CD14-positive monocyte (primary cell): Measurements from ENCODE around the gene IRF4. TPM values are rescaled to one million over a fixed set of nuclear protein-coding genes. Genes with fewer than 3 reads are reported as not detected.

ENCODE experiments used
- DNase-seq, 3 donors: peaks; one replicate each; pipeline ENCODE4 v3.0.0-alpha.2; 2011 to 2022
- H2AFZ ChIP-seq: 2 replicates; pipeline ENCODE4 v1.6.0; 2012; ENCODE audit warnings: mild to moderate bottlenecking, low read depth, low read length, inconsistent platforms; ENCODE audit not compliant: insufficient read depth, poor library complexity, severe bottlenecking
- H3K27ac ChIP-seq, 2 donors: 1 replicate in 1 of 2; 2 replicates in 1 of 2; pipeline ENCODE4 v1.5.1; 2012 to 2013; ENCODE audit warnings: low read length in 2 of 2, control low read depth in 1 of 2, inconsistent platforms in 1 of 2, low read depth in 1 of 2, mild to moderate bottlenecking in 1 of 2
- H3K27me3 ChIP-seq, 2 donors: one replicate each; pipeline versions ENCODE4 v1.6.0 to v1.6.1; 2011 to 2013; ENCODE audit warnings: low read length in 2 of 2; ENCODE audit not compliant: control insufficient read depth in 2 of 2, insufficient read depth in 2 of 2
- H3K36me3 ChIP-seq, 2 donors: replicated peaks in 1 of 2; 1 replicate in 1 of 2; 2 replicates in 1 of 2; pipeline versions ENCODE4 v1.5.1 to v1.6.1; 2012 to 2013; ENCODE audit warnings: low read length in 2 of 2, control low read depth in 1 of 2, inconsistent platforms in 1 of 2, mild to moderate bottlenecking in 1 of 2; ENCODE audit not compliant: insufficient read depth in 2 of 2, control insufficient read depth in 1 of 2
- H3K4me1 ChIP-seq, 2 donors: 1 replicate in 1 of 2; 2 replicates in 1 of 2; pipeline versions ENCODE4 v1.5.1 to v1.6.1; 2012 to 2013; ENCODE audit warnings: low read length in 2 of 2, control low read depth in 1 of 2, inconsistent platforms in 1 of 2, mild to moderate bottlenecking in 1 of 2, moderate library complexity in 1 of 2; ENCODE audit not compliant: insufficient read depth in 2 of 2, control insufficient read depth in 1 of 2
- H3K4me2 ChIP-seq: replicated peaks from 2 replicates; pipeline ENCODE3; 2012; ENCODE audit warnings: low read length, moderate library complexity, mild to moderate bottlenecking; ENCODE audit not compliant: poor library complexity, severe bottlenecking; ENCODE audit errors: extremely low read depth
- H3K4me3 ChIP-seq, 3 experiments: fragments of 200-600 bp in 1 of 3; sonication (generic) in 1 of 3; replicated peaks in 1 of 3; 1 replicate in 2 of 3; 2 replicates in 1 of 3; pipeline ENCODE4 v1.5.1; 2011 to 2013; ENCODE audit warnings: low read length in 3 of 3, mild to moderate bottlenecking in 3 of 3, control low read depth in 2 of 3, low read depth in 2 of 3, inconsistent platforms in 1 of 3, moderate library complexity in 1 of 3
- H3K79me2 ChIP-seq: 2 replicates; pipeline ENCODE4 v1.6.0; 2012; ENCODE audit warnings: mild to moderate bottlenecking, control low read depth, inconsistent platforms, low read length, moderate library complexity; ENCODE audit not compliant: insufficient read depth
- H3K9ac ChIP-seq: 2 replicates; pipeline ENCODE4 v1.6.0; 2017; ENCODE audit warnings: low read length, mild to moderate bottlenecking; ENCODE audit not compliant: insufficient read depth, poor library complexity, severe bottlenecking
- H3K9me3 ChIP-seq, 2 donors: replicated peaks in 1 of 2; 1 replicate in 1 of 2; 2 replicates in 1 of 2; pipeline versions ENCODE4 v1.5.1 to v1.6.1; 2012 to 2013; ENCODE audit warnings: low read length in 2 of 2, control low read depth in 1 of 2; ENCODE audit not compliant: control insufficient read depth in 1 of 2, insufficient read depth in 1 of 2
- H4K20me1 ChIP-seq: 2 replicates; pipeline ENCODE4 v1.6.0; 2012; ENCODE audit warnings: mild to moderate bottlenecking, low read length, control low read depth, moderate library complexity; ENCODE audit not compliant: insufficient read depth
- H3K27ac Mint-ChIP-seq, 7 donors: one replicate each; pipeline ENCODE4 v1.8.0; 2020; ENCODE audit warnings: mild to moderate bottlenecking in 7 of 7, mixed read lengths in 7 of 7, moderate library complexity in 6 of 7, inconsistent platforms in 2 of 7
- H3K27me3 Mint-ChIP-seq, 3 donors: one replicate each; pipeline ENCODE4 v1.8.0; 2021 to 2022; ENCODE audit warnings: low read depth in 3 of 3, mild to moderate bottlenecking in 3 of 3, mixed read lengths in 3 of 3, moderate library complexity in 3 of 3, inconsistent platforms in 1 of 3
- H3K36me3 Mint-ChIP-seq, 2 donors: one replicate each; pipeline ENCODE4 v1.8.0; 2020; ENCODE audit warnings: mixed read lengths in 2 of 2, inconsistent platforms in 1 of 2, mild to moderate bottlenecking in 1 of 2
- H3K4me1 Mint-ChIP-seq: one replicate; pipeline ENCODE4 v1.8.0; 2020; ENCODE audit warnings: mild to moderate bottlenecking, mixed read lengths
- H3K4me3 Mint-ChIP-seq, 2 donors: one replicate each; pipeline ENCODE4 v1.8.0; 2020; ENCODE audit warnings: mild to moderate bottlenecking in 2 of 2, mixed read lengths in 2 of 2, moderate library complexity in 1 of 2
- H3K9me3 Mint-ChIP-seq, 7 donors: one replicate each; pipeline ENCODE4 v1.8.0; 2020 to 2022; ENCODE audit warnings: mixed read lengths in 7 of 7, mild to moderate bottlenecking in 6 of 7, moderate library complexity in 6 of 7, inconsistent platforms in 2 of 7
- CTCF ChIP-seq: fragments of 200-600 bp; IDR thresholded peaks from one replicate; pipeline ENCODE4 v1.8.0; 2022; ENCODE audit warnings: antibody characterized with exemption, mild to moderate bottlenecking
- WGBS: methylation state at CpG from one replicate; pipeline ENCODE4 v1.1.5; 2013; ENCODE audit warnings: missing lambda C conversion rate; ENCODE audit not compliant: insufficient coverage; 5-methylcytosine and 5-hydroxymethylcytosine counted together
- intact Hi-C, 2 donors: fragments of 100-400 bp; cut with micrococcal nuclease; formaldehyde crosslinking; loops; one replicate each; pipeline versions ENCODE4 v1.15.0 to v1.15.1; 2023
- polyA plus RNA-seq, 3 donors: library from polyadenylated mRNA; depleted of rRNA in 1 of 3; unstranded in 2 of 3; stranded (reverse) in 1 of 3; fragments of 300-500 nt in 2 of 3; fragments of >200 nt in 1 of 3; fragmentation: Illumina TruSeq in 2 of 3; gene quantifications; 1 replicate in 2 of 3; 2 replicates in 1 of 3; pipeline ENCODE4 v1.2.3, GENCODE V29; 2012 to 2021

The IRF4 gene
- polyA plus RNA-seq, 3 donors: 3.0 to 13.6 (median 6.4) TPM

GRCh38 chr6:358432-358831 is 33.1 kb upstream of the IRF4 start:
- H3K27ac ChIP-seq: no peak overlapping the region

GRCh38 chr6:358847-359246 is 32.7 kb upstream of the IRF4 start:
- Histone ChIP-seq H2AFZ (no peak overlapping the region), H3K27me3 (no peaks in the 10 kb centered on the region), H3K9ac (no peak overlapping the region), H3K4me1 (peaks cover 25 to 33% of the 10 kb centered on the region in 2 donors), H4K20me1 (no peaks in the 10 kb centered on the region), H3K27ac (no peak overlapping the region), H3K4me2 (no peak overlapping the region), H3K4me3 (no peak overlapping the region), H3K36me3 (no peaks in the 10 kb centered on the region), H3K9me3 (peaks cover 2 to 14% of the 10 kb centered on the region in 2 donors), H3K79me2 (no peaks in the 10 kb centered on the region)
- peaks cover 4 to 31% (median 17%) of the 10 kb centered on the region in 7 donors for H3K9me3 Mint-ChIP-seq
- H3K4me3 Mint-ChIP-seq: no peak overlapping the region
- WGBS: 92% methylated on average over 8 of the region's 8 CpGs
- H3K4me1 Mint-ChIP-seq: peaks cover 27% of the 10 kb centered on the region
- intact Hi-C loops: no loop called here
- H3K27ac Mint-ChIP-seq: peak overlapping the region in 1 of 7 donors; percentile 50
- TF ChIP-seq CTCF: no peak
- peaks cover under 1 to 8% (median 5%) of the 10 kb centered on the region in 3 donors for H3K27me3 Mint-ChIP-seq
- H3K36me3 Mint-ChIP-seq: peaks cover 3 to 16% of the 10 kb centered on the region in 2 donors
- DNase-seq: no peak

More at GRCh38 chr6:358432-358831, 33.1 kb upstream of the IRF4 start:
- Mint-ChIP-seq H3K4me1 (peaks cover 27% of the 10 kb centered on the region), H3K27ac (peak overlapping the region in 3 of 7 donors; percentile 3 to 65 (median 51)), H3K9me3 (peaks cover 3 to 29% (median 14%) of the 10 kb centered on the region in 7 donors), H3K4me3 (no peak overlapping the region), H3K36me3 (peaks cover 3 to 16% of the 10 kb centered on the region in 2 donors), H3K27me3 (peaks cover 2 to 6% (median 5%) of the 10 kb centered on the region in 3 donors)
- DNase-seq: no peak
- Histone ChIP-seq H3K27me3 (no peaks in the 10 kb centered on the region), H3K79me2 (no peaks in the 10 kb centered on the region), H3K36me3 (no peaks in the 10 kb centered on the region), H2AFZ (no peak overlapping the region), H3K9ac (peak overlapping the region; percentile 2), H3K4me2 (no peak overlapping the region), H3K4me1 (peaks cover 25 to 33% of the 10 kb centered on the region in 2 donors), H3K4me3 (no peak overlapping the region), H4K20me1 (no peaks in the 10 kb centered on the region), H3K9me3 (peaks cover 0 to 10% of the 10 kb centered on the region in 2 donors)
- 85% methylated on average over 4 of the region's 4 CpGs for WGBS
- no peak for TF ChIP-seq CTCF
- intact Hi-C loops: no loop called here
